K562 (cell line): ENCODE data around the gene OSGIN1. TPM values are rescaled to one million over a fixed set of nuclear protein-coding genes. Genes with fewer than 3 reads are reported as not detected.
A peak's percentile ranks its signal among the peaks of the same experiment; 100 is the strongest.

Experiments
- ASH1L ChIP-seq: fragments of 450-650 bp; IDR thresholded peaks from 2 replicates; pipeline ENCODE4 v1.6.1; 2018; ENCODE audit warnings: borderline replicate concordance, mild to moderate bottlenecking, low read depth; ENCODE audit not compliant: partially characterized antibody
- CC2D1A ChIP-seq: fragments of 450-650 bp; IDR thresholded peaks from 2 replicates; pipeline ENCODE4 v1.6.1; 2017; ENCODE audit warnings: mild to moderate bottlenecking
- CSDE1 ChIP-seq, 2 experiments: fragments of 450-650 bp; IDR thresholded peaks; 2 replicates each; pipeline ENCODE4 v1.6.1; 2016; ENCODE audit warnings: mild to moderate bottlenecking in 1 of 2
- CTCFL ChIP-seq: IDR thresholded peaks from 2 replicates; pipeline ENCODE4 v1.6.1; 2011; ENCODE audit warnings: borderline replicate concordance, low read depth, mild to moderate bottlenecking, moderate library complexity, low read length; ENCODE audit not compliant: insufficient read depth, poor library complexity, severe bottlenecking
- E2F1 ChIP-seq: sonication (generic); formaldehyde crosslinking; IDR thresholded peaks from 2 replicates; pipeline ENCODE4 v1.8.1; 2023; ENCODE audit warnings: mild to moderate bottlenecking, missing genetic modification reagents, moderate library complexity
- EHMT2 ChIP-seq: fragments of 450-650 bp; IDR thresholded peaks from 2 replicates; pipeline ENCODE4 v1.6.1; 2018; ENCODE audit warnings: antibody characterized with exemption
- FOS ChIP-seq: IDR thresholded peaks from 3 replicates; pipeline ENCODE4 v1.6.1; 2011; ENCODE audit not compliant: insufficient read length; ENCODE audit errors: extremely low read depth
- FOXK2 ChIP-seq, 2 experiments: fragments of 450-650 bp; IDR thresholded peaks in 1 of 2; conservative IDR thresholded peaks in 1 of 2; 2 replicates each; pipeline ENCODE4 v1.6.1; 2016; ENCODE audit warnings: low read depth in 2 of 2, mild to moderate bottlenecking in 1 of 2
- FOXM1 ChIP-seq, 2 experiments: fragments of 450-650 bp in 1 of 2; sonication (generic) in 1 of 2; formaldehyde crosslinking in 1 of 2; IDR thresholded peaks; 2 replicates each; pipeline versions ENCODE4 v1.6.1 to v1.9.0; 2017 to 2022; ENCODE audit warnings: low read depth in 2 of 2, mild to moderate bottlenecking in 2 of 2, missing genetic modification reagents in 1 of 2, moderate library complexity in 1 of 2
- IFI16 ChIP-seq: fragments of 250-450 bp; sonication (Bioruptor Pico); IDR thresholded peaks from 2 replicates; pipeline ENCODE4 v2.1.2; 2022; ENCODE audit warnings: mild to moderate bottlenecking, inconsistent platforms
- MTA1 ChIP-seq: fragments of 450-650 bp; IDR thresholded peaks from 2 replicates; pipeline ENCODE4 v1.6.1; 2017; ENCODE audit warnings: borderline replicate concordance
- NEUROD1 ChIP-seq: fragments of 150-350 bp; IDR thresholded peaks from 2 replicates; pipeline ENCODE4 v1.6.1; 2014; ENCODE audit warnings: borderline replicate concordance, low read length, low read depth; ENCODE audit not compliant: partially characterized antibody
- PYGO2 ChIP-seq: fragments of 450-650 bp; IDR thresholded peaks from 2 replicates; pipeline ENCODE4 v1.6.1; 2016; ENCODE audit warnings: mild to moderate bottlenecking, missing genetic modification characterization, moderate library complexity, missing compliant biosample characterization
- RAD51 ChIP-seq: fragments of 450-650 bp; IDR thresholded peaks from 2 replicates; pipeline ENCODE4 v1.7.1; 2016; ENCODE audit warnings: low read depth, mild to moderate bottlenecking, borderline replicate concordance
- RBM22 ChIP-seq: fragments of 200-400 bp; formaldehyde crosslinking; IDR thresholded peaks from 2 replicates; pipeline ENCODE4 v1.6.1; 2018; ENCODE audit warnings: low read length, low read depth; ENCODE audit not compliant: poor library complexity, severe bottlenecking
- SMAD2 ChIP-seq: fragments of 150-350 bp; IDR thresholded peaks from 2 replicates; pipeline ENCODE4 v1.6.1; 2014; ENCODE audit warnings: low read depth, mild to moderate bottlenecking, low read length
- SMARCB1 ChIP-seq: IDR thresholded peaks from 2 replicates; pipeline ENCODE4 v1.6.1; 2011; ENCODE audit warnings: improper control_type of control experiment, low read depth; ENCODE audit not compliant: insufficient read length
- SP2 ChIP-seq: IDR thresholded peaks from 2 replicates; pipeline ENCODE4 v1.6.1; 2011; ENCODE audit warnings: mild to moderate bottlenecking, low read depth, low read length, moderate library complexity; ENCODE audit not compliant: poor library complexity, severe bottlenecking; ENCODE audit errors: extremely low read depth
- SRSF9 ChIP-seq: fragments of 200-400 bp; formaldehyde crosslinking; IDR thresholded peaks from 2 replicates; pipeline ENCODE4 v1.6.1; 2017; ENCODE audit warnings: low read depth, low read length, borderline replicate concordance
- ZBTB2 ChIP-seq: fragments of 450-650 bp; IDR thresholded peaks from 2 replicates; pipeline ENCODE4 v1.6.1; 2016; ENCODE audit warnings: antibody characterized with exemption
- ZNF511 ChIP-seq: sonication (generic); formaldehyde crosslinking; IDR thresholded peaks from 2 replicates; pipeline ENCODE4 v1.8.0; 2022; ENCODE audit warnings: mild to moderate bottlenecking, missing genetic modification reagents
- ZNF551 ChIP-seq: fragments of 250-450 bp; sonication (Bioruptor Pico); IDR thresholded peaks from 2 replicates; pipeline ENCODE4 v1.5.0; 2021; ENCODE audit warnings: mild to moderate bottlenecking, moderate library complexity
- ZNF668 ChIP-seq: fragments of 250-450 bp; sonication (Bioruptor Pico); IDR thresholded peaks from 2 replicates; pipeline ENCODE4 v1.8.0; 2022; ENCODE audit warnings: mild to moderate bottlenecking, inconsistent platforms
- ZNF695 ChIP-seq: fragments of 450-650 bp; formaldehyde crosslinking; IDR thresholded peaks from 2 replicates; pipeline ENCODE4 v1.4.0; 2020; ENCODE audit warnings: mild to moderate bottlenecking, moderate library complexity
- polyA plus RNA-seq, 8 experiments: library from polyadenylated mRNA; depleted of rRNA in 4 of 8; stranded (reverse) in 5 of 8; unstranded in 3 of 8; fragments of >200 nt; fragmentation: Nextera tagmentation in 2 of 8; fragmentation: Illumina TruSeq in 1 of 8; extraction: Ambion mirVana in 2 of 8; extraction: Trizol in 1 of 8; gene quantifications; 2 replicates each; pipeline versions ENCODE4 v1.2.1 to v1.2.3, GENCODE V29; 2011 to 2014; ENCODE audit warnings: inconsistent platforms in 1 of 8, missing spikeins in 1 of 8
- total RNA-seq, 7 experiments: library from RNA; depleted of rRNA in 6 of 7; stranded (reverse); fragments of >200 nt in 6 of 7; fragmentation: Illumina TruSeq in 2 of 7; extraction: Trizol in 2 of 7; gene quantifications; 2 replicates each; pipeline versions ENCODE4 v1.2.1 to v1.2.3, GENCODE V29; 2011 to 2021; ENCODE audit warnings: low replicate concordance in 1 of 7

OSGIN1 gene
- total and polyA plus RNA-seq, 9 of the 15 experiments (the other 6 are each of a cell fraction or from before 2014, with no cell fraction given) = 0.03 to 3.6 (median 1.6) TPM

- no peak for TF ChIP-seq FOXM1 (IDR thresholded peaks at IDR 0.05; ENCODE audit: low read depth)
- no peak for TF ChIP-seq FOXM1 (CRISPR knock-in tag; IDR thresholded peaks at IDR 0.05; ENCODE audit: low read depth)
- no peak for TF ChIP-seq FOS
- TF ChIP-seq ZNF511 (CRISPR knock-in tag) = no peak
- no peak for TF ChIP-seq ASH1L
- TF ChIP-seq ZNF668 (CRISPR knock-in tag) = no peak
- no peak for TF ChIP-seq RAD51
- TF ChIP-seq ZNF551 (CRISPR knock-in tag) = no peak
- no peak for TF ChIP-seq SMARCB1
- TF ChIP-seq RBM22 = no peak
- TF ChIP-seq CC2D1A = peak; percentile 58
- TF ChIP-seq SMAD2 = no peak
- TF ChIP-seq MTA1 = no peak
- no peak for TF ChIP-seq EHMT2
- TF ChIP-seq E2F1 (CRISPR knock-in tag) = no peak
- no peak for TF ChIP-seq SP2
- TF ChIP-seq CTCFL = no peak
- TF ChIP-seq CSDE1 (IDR thresholded peaks at IDR 0.05) = no peak
- no peak for TF ChIP-seq ZBTB2
- TF ChIP-seq IFI16 (CRISPR knock-in tag) = no peak
- TF ChIP-seq NEUROD1 = no peak
- no peak for TF ChIP-seq ZNF695 (CRISPR knock-in tag)
- no peak for TF ChIP-seq SRSF9
- TF ChIP-seq FOXK2 (conservative IDR thresholded peaks at IDR 0.05 in 1 of 2, IDR thresholded peaks at IDR 0.05 in 1 of 2; ENCODE audit: low read depth in 2 of 2) = no peak
- TF ChIP-seq PYGO2 = no peak
Observed at GRCh38 chr16:83926726-83927397, 26.2 kb upstream of the OSGIN1 start (continued).
